Endothelial cell of umbilical vein (primary cell): ENCODE results near the gene CHD6. TPM values are rescaled to one million over a fixed set of nuclear protein-coding genes. Genes with fewer than 3 reads are reported as not detected.

Experiments
- BruUV-seq: library from RNA; stranded (reverse); fragments of 400-500 nt; replicated peaks from 2 replicates; lab custom pipeline; 2021; lab: Mats Ljungman, UMichigan
- CTCF ChIA-PET: fragments of 300-600, 350-600 bp; sonication (Branson Sonifier 250); formaldehyde crosslinking; loops from one replicate; lab custom pipeline; 2021; ENCODE audit warnings: antibody characterized with exemption, inconsistent platforms; lab: Charles Lee
- POLR2A ChIA-PET: fragments of 300-600, 350-600 bp; sonication (Branson Sonifier 250); formaldehyde crosslinking; loops from one replicate; lab custom pipeline; 2021; ENCODE audit warnings: antibody characterized with exemption, inconsistent platforms; lab: Charles Lee
- DNase-seq: peaks from one replicate; pipeline ENCODE4 v3.0.0-alpha.2; 2011; ENCODE audit warnings: low read depth, low spot score
- FAIRE-seq: peaks from 2 replicates; lab custom pipeline; 2011; peaks lifted over from hg19 to GRCh38; lab: Jason Lieb, UNC
- H2AFZ ChIP-seq: 2 replicates; pipeline ENCODE4 v1.6.0; 2012; ENCODE audit warnings: low read depth, low read length, control low read depth, inconsistent platforms
- H3K27ac ChIP-seq: 2 replicates; pipeline ENCODE4 v1.5.1; 2011; ENCODE audit warnings: low read depth, mild to moderate bottlenecking, control low read depth, low read length, moderate library complexity; ENCODE audit not compliant: insufficient read depth
- H3K27me3 ChIP-seq, 2 experiments: 2 replicates each; pipeline versions ENCODE4 v1.6.0 to v1.6.1; 2011; ENCODE audit warnings: low read length in 2 of 2, mixed read lengths in 1 of 2; ENCODE audit not compliant: control insufficient read depth in 2 of 2, insufficient read depth in 2 of 2
- H3K36me3 ChIP-seq, 2 experiments: 2 replicates in 1 of 2; 3 replicates in 1 of 2; pipeline ENCODE4 v1.5.1; 2011; ENCODE audit warnings: low read length in 2 of 2, mild to moderate bottlenecking in 1 of 2, moderate library complexity in 1 of 2; ENCODE audit not compliant: control insufficient read depth in 2 of 2, insufficient read depth in 2 of 2; ENCODE audit errors: extremely low read depth in 1 of 2
- H3K4me1 ChIP-seq: 3 replicates; pipeline ENCODE4 v1.5.1; 2011; ENCODE audit warnings: mild to moderate bottlenecking, low read length; ENCODE audit not compliant: control insufficient read depth, insufficient read depth; ENCODE audit errors: extremely low read depth
- H3K4me2 ChIP-seq: 2 replicates; pipeline ENCODE4 v1.6.1; 2011; ENCODE audit warnings: low read length, control low read depth, mixed read lengths; ENCODE audit not compliant: insufficient read depth
- H3K4me3 ChIP-seq, 3 experiments: fragments of 200-600 bp in 1 of 3; sonication (generic), shearing (Covaris generic) in 1 of 3; replicated peaks in 1 of 3; 2 replicates each; pipeline ENCODE4 v1.5.1; 2011 to 2016; ENCODE audit warnings: control low read depth in 3 of 3, low read length in 3 of 3, mild to moderate bottlenecking in 2 of 3, inconsistent platforms in 1 of 3, low read depth in 1 of 3, moderate library complexity in 1 of 3; ENCODE audit not compliant: insufficient read depth in 1 of 3
- H3K79me2 ChIP-seq: 2 replicates; pipeline ENCODE4 v1.6.0; 2012; ENCODE audit warnings: low read length, inconsistent platforms; ENCODE audit not compliant: control insufficient read depth, insufficient read depth
- H3K9ac ChIP-seq: replicated peaks from 2 replicates; pipeline ENCODE3; 2011; ENCODE audit warnings: low read length, control low read depth; ENCODE audit not compliant: insufficient read depth; ENCODE audit errors: extremely low read depth
- H3K9me1 ChIP-seq: replicated peaks from 3 replicates; pipeline ENCODE4 v1.6.0; 2011; ENCODE audit warnings: mild to moderate bottlenecking, low read length; ENCODE audit not compliant: control insufficient read depth, insufficient read depth; ENCODE audit errors: extremely low read depth
- H3K9me3 ChIP-seq: replicated peaks from 2 replicates; pipeline ENCODE4 v1.5.1; 2012; ENCODE audit warnings: low read length, inconsistent platforms; ENCODE audit not compliant: control insufficient read depth, insufficient read depth
- H4K20me1 ChIP-seq: replicated peaks from 2 replicates; pipeline ENCODE3; 2011; ENCODE audit warnings: mild to moderate bottlenecking, low read length; ENCODE audit not compliant: control insufficient read depth, insufficient read depth; ENCODE audit errors: extremely low read depth
- EZH2 ChIP-seq: IDR thresholded peaks from 2 replicates; pipeline ENCODE4 v1.6.1; 2012; ENCODE audit warnings: borderline replicate concordance, low read depth, mild to moderate bottlenecking, moderate library complexity, low read length, inconsistent platforms; ENCODE audit not compliant: severe bottlenecking
- GATA2 ChIP-seq: IDR thresholded peaks from 2 replicates; pipeline ENCODE4 v1.7.0; 2011; ENCODE audit warnings: low read depth, mild to moderate bottlenecking, moderate library complexity, mixed read lengths, low read length; ENCODE audit not compliant: insufficient read length, insufficient read depth
- JUN ChIP-seq: IDR thresholded peaks from 2 replicates; pipeline ENCODE4 v1.6.1; 2011; ENCODE audit warnings: borderline replicate concordance, low read depth; ENCODE audit not compliant: insufficient read length, insufficient read depth
- MYC ChIP-seq: IDR thresholded peaks from one replicate; pipeline ENCODE4 v1.6.1; 2011; ENCODE audit warnings: mild to moderate bottlenecking, low read depth, low read length
- POLR2A ChIP-seq: IDR thresholded peaks from 2 replicates; pipeline ENCODE4 v1.6.1; 2012; ENCODE audit warnings: low read depth, mild to moderate bottlenecking, control low read depth, low read length
- POLR2AphosphoS5 ChIP-seq: IDR thresholded peaks from 2 replicates; pipeline ENCODE4 v1.6.1; 2012; ENCODE audit warnings: low read depth, mild to moderate bottlenecking, control low read depth, low read length, moderate library complexity; ENCODE audit not compliant: insufficient read depth
- dilution Hi-C: fragments of 300-500 bp; cut with MboI; formaldehyde crosslinking; loops from one replicate; pipeline ENCODE4 v1.15.0; 2019; ENCODE audit warnings: low sequenced_read_pairs; ENCODE audit not compliant: extremely low pct_ligation_motif_present
- intact Hi-C: fragments of 100-400 bp; cut with micrococcal nuclease; formaldehyde crosslinking; loops from one replicate; pipeline ENCODE4 v1.10.0; 2022
- polyA plus RNA-seq, 4 experiments: library from polyadenylated mRNA; depleted of rRNA in 3 of 4; stranded (reverse) in 3 of 4; unstranded in 1 of 4; fragments of >200 nt; gene quantifications; 2 replicates each; pipeline versions ENCODE4 v1.2.1 to v1.2.3, GENCODE V29; 2011 to 2012; ENCODE audit warnings: missing spikeins in 1 of 4
- total RNA-seq: library from RNA; stranded (reverse); gene quantifications from 2 replicates; pipeline ENCODE4 v1.2.3, GENCODE V29; 2021
- TF ChIP-seq, protein P1 (sequence below), 2 donors: IDR thresholded peaks; 1 replicate in 1 of 2; 2 replicates in 1 of 2; pipeline ENCODE4 v1.5.1; 2011; ENCODE audit warnings: low read length in 2 of 2, mild to moderate bottlenecking in 2 of 2, moderate library complexity in 2 of 2, control low read depth in 1 of 2, inconsistent platforms in 1 of 2, low read depth in 1 of 2; ENCODE audit not compliant: insufficient read depth in 1 of 2; ENCODE audit errors: extremely low read depth in 1 of 2
- TF ChIP-seq, protein P2 (sequence below): IDR thresholded peaks from 2 replicates; pipeline ENCODE4 v1.6.1; 2011; ENCODE audit not compliant: insufficient read depth, insufficient read length

The CHD6 gene
- total and polyA plus RNA-seq, 2 donors (not counting 3 experiments of a cell fraction or from before 2014, with no cell fraction given): 7.2 to 33.7 TPM

DNA sequence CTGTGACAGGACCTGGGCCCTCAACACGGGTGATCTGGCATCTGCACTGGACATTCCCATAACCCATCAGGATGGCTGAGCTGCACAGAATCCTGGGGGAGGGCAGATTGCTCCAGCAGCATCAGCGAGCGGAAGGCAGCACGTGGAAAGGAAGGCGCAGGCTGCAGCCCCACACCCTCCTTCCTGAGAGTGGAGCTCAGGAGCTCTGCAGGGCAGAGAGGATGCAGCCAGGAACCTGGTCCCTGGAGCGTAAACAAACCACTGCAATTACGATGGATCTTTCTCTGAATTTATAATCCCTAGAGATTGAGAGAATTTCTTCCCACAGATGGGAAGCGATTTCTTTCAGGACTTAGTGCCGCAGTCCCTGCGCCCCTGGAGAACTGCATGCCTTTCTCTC is 211.8 kb downstream of the CHD6 start:
- intact Hi-C loops (no loop called here), dilution Hi-C loops (no loop called here)
- H3K9ac ChIP-seq: no peak overlapping the region
- H3K36me3 ChIP-seq: peaks cover 5 to 38% of the 10 kb centered on the region in 2 experiments
- DNase-seq (no peak), FAIRE-seq (no peak)
- H3K79me2 ChIP-seq: no peaks in the 10 kb centered on the region
- no peaks in the 10 kb centered on the region for H3K9me3 ChIP-seq
- H3K4me1 ChIP-seq: no peaks in the 10 kb centered on the region
- POLR2A ChIA-PET: no interaction called here
- H3K9me1 ChIP-seq: no peaks in the 10 kb centered on the region
- CTCF ChIA-PET: no interaction called here
- no peaks in the 10 kb centered on the region for H4K20me1 ChIP-seq
- H3K27me3 ChIP-seq: no peaks in the 10 kb centered on the region
- no peak overlapping the region for H3K27ac ChIP-seq
- H2AFZ ChIP-seq: no peak overlapping the region
- no TSS peak for BruUV-seq
- H3K4me2 ChIP-seq: no peak overlapping the region
- TF ChIP-seq, protein P1, sequence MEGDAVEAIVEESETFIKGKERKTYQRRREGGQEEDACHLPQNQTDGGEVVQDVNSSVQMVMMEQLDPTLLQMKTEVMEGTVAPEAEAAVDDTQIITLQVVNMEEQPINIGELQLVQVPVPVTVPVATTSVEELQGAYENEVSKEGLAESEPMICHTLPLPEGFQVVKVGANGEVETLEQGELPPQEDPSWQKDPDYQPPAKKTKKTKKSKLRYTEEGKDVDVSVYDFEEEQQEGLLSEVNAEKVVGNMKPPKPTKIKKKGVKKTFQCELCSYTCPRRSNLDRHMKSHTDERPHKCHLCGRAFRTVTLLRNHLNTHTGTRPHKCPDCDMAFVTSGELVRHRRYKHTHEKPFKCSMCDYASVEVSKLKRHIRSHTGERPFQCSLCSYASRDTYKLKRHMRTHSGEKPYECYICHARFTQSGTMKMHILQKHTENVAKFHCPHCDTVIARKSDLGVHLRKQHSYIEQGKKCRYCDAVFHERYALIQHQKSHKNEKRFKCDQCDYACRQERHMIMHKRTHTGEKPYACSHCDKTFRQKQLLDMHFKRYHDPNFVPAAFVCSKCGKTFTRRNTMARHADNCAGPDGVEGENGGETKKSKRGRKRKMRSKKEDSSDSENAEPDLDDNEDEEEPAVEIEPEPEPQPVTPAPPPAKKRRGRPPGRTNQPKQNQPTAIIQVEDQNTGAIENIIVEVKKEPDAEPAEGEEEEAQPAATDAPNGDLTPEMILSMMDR (IDR thresholded peaks at IDR 0.05; ENCODE audit: extremely low read depth in 1 of 2, insufficient read depth in 1 of 2, low read depth in 1 of 2, low read length in 2 of 2): no peak
- TF ChIP-seq MYC (no peak), POLR2AphosphoS5 (no peak), POLR2A (no peak), GATA2 (no peak), EZH2 (no peak), JUN (no peak)
- TF ChIP-seq, protein P2, sequence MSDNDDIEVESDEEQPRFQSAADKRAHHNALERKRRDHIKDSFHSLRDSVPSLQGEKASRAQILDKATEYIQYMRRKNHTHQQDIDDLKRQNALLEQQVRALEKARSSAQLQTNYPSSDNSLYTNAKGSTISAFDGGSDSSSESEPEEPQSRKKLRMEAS: no peak
- no peak overlapping the region for H3K4me3 ChIP-seq
